T-helper 1 cell treated with Interleukin-12 subunit alpha and Interleukin-12 subunit beta and Interleukin-4 antibody, amounts not matched to agents 30 ng/mL and 1 ng/mL, for 36 hours (primary cell): ENCODE measurements around the gene GAA. TPM values are rescaled to one million over a fixed set of nuclear protein-coding genes. Genes with fewer than 3 reads are reported as not detected.

Source experiments
- intact Hi-C: fragments of 100-400 bp; cut with micrococcal nuclease; formaldehyde crosslinking; loops from one replicate; pipeline ENCODE4 v1.15.1; 2024
- total RNA-seq: library from RNA; stranded (reverse); gene quantifications from 2 replicates; pipeline ENCODE4 v1.2.3, GENCODE V29; 2022

The GAA gene
- total RNA-seq, 1 donor from 2014 or later, result 14.3 TPM

DNA sequence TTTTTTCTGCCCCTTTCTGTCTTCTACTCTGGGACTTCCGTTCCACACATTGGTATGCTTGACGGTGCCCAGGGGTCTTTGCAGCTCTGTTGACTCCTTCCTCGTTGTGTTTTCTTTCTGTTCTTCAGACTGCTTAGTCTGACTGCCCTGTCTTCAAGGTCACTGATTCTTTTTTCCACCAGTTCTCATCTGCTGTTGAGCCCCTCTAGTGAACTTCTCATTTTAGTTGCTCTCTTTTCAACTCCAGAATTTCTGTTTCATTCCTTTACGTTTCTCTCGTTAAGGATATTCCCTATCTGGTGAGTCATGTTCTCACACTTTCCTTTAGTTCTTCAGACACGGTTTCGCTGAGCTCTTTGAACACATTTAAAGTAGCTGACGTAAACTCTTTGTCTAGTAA is 13.8 kb downstream of the GAA start:
- intact Hi-C loops, result no loop called here

DNA sequence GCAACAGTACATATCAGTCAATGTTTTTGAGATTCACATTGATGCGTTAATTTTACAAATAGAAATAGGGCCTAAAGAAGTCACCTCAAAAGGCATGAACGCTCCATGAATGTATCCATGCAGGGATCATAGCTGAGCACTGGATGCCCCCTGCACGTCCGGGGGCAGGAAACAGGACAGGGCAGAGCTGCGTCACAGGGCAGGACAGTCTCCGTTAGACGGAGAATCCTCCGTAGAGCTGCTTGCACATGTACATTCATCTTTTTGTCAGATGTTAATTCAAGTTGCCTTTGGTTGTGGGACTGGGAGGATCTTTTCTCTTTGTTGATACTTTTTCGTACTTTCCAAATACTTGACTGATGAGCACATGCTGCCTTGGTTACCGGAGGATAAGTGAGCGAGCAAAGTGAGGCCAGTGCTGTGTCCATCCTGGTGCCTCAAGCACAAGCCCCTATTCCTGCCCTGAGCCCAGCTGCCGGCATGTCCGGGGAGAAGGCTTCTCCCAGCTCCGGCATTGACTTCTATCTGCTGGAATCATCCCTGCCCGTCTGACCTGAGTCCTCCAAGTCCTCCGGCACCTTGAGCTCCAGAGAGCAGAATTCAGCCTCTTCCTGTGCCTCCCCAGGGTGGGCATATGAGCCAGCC is 15.0 kb downstream of the GAA start:
- intact Hi-C loops, result no loop called here

DNA sequence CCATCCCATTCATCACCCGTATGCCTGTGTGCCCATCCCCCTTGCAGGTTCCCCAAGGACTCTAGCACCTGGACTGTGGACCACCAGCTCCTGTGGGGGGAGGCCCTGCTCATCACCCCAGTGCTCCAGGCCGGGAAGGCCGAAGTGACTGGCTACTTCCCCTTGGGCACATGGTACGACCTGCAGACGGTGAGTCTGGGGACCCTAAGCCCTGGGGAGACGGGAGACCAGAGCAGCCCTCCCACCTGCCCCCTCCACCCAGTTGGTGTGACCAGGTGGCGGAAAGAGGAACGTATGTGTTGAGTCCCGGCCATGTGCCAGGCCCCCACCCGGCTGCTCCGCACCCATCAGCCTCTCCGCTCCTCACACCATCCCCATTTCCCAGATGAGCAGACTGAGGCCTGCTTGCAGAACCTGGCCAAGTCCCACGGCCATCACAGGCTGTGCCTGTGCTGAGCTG is 15.6 kb downstream of the GAA start:
- intact Hi-C loops, result no loop called here

DNA sequence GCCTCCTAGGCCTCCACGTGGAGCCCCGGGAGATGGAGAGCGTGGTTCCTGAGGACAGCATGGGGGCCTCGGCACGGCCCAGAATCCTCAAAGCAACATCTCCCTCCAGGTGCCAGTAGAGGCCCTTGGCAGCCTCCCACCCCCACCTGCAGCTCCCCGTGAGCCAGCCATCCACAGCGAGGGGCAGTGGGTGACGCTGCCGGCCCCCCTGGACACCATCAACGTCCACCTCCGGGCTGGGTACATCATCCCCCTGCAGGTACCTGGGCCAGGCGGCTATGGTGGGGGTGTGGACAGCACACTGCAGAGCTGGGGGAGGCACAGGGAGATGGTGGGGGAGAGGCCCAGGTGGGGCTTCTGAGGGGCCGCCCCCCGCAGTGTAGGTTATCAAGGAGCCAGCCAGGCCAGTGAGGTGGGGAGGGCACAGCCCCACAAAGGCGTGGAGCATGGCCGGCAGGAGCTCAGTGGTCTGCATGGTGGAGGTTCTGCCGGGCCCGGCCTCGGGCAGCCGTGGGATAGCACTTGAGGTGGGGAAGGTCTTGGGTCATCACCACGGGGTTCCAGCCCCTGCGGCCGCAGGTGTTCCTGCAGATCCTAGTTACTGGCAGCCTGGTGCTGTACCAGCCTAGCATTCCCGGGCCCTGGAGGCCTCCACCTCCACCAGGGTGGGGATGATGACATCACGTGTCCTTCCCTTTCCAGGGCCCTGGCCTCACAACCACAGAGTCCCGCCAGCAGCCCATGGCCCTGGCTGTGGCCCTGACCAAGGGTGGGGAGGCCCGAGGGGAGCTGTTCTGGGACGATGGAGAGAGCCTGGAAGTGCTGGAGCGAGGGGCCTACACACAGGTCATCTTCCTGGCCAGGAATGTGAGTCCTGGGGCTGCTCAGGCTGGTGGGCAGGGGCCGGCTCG is 16.4 kb downstream of the GAA start:
- intact Hi-C loops, result no loop called here

DNA sequence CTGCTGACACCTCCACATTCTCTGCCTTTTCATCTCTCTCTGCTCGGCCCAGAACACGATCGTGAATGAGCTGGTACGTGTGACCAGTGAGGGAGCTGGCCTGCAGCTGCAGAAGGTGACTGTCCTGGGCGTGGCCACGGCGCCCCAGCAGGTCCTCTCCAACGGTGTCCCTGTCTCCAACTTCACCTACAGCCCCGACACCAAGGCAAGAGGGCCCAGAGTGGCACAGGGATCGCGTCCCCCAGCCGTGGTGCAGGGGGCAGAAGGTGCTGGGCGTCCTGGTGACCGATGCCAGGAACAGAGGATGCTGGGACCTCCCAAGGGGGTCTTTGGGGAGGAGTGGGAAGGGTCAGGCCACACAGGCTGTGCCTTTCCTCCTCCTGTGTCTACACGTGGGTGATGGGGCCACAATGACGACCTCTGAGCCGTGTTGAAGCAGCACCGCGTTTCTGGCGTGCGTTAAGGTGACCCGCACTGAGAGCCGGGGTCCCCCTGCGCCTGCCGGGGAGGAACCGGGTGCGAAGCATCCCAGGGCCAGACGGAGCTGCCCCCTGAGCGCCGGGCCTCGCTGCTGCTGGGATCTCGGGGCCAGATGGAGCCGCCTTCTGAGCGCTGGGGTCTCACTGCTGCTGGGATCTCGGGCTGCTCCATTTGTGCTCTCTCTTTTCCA is 17.4 kb downstream of the GAA start:
- intact Hi-C loops, result no loop called here

DNA sequence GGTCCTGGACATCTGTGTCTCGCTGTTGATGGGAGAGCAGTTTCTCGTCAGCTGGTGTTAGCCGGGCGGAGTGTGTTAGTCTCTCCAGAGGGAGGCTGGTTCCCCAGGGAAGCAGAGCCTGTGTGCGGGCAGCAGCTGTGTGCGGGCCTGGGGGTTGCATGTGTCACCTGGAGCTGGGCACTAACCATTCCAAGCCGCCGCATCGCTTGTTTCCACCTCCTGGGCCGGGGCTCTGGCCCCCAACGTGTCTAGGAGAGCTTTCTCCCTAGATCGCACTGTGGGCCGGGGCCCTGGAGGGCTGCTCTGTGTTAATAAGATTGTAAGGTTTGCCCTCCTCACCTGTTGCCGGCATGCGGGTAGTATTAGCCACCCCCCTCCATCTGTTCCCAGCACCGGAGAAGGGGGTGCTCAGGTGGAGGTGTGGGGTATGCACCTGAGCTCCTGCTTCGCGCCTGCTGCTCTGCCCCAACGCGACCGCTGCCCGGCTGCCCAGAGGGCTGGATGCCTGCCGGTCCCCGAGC is 17.9 kb downstream of the GAA start:
- intact Hi-C loops, result no loop called here

DNA sequence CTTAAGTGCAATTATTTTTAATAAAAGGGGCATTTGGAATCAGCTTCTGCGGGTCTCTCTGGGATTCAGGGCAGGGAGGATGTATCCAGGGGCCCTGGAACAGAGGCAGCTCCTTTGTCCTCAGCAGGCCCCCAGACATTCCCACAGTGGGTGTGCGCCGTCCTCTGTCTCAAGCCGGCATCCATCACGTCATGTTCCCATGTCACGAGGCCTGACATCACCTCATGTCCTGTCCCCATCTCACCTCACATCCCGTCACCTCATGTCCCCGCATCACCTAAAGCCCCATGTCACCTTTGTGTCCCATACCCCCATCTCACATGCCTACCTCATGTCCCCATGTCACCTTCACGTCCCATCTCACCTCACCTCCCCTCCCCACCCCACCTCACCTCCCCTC is 18.5 kb downstream of the GAA start:
- intact Hi-C loops, result no loop called here

DNA sequence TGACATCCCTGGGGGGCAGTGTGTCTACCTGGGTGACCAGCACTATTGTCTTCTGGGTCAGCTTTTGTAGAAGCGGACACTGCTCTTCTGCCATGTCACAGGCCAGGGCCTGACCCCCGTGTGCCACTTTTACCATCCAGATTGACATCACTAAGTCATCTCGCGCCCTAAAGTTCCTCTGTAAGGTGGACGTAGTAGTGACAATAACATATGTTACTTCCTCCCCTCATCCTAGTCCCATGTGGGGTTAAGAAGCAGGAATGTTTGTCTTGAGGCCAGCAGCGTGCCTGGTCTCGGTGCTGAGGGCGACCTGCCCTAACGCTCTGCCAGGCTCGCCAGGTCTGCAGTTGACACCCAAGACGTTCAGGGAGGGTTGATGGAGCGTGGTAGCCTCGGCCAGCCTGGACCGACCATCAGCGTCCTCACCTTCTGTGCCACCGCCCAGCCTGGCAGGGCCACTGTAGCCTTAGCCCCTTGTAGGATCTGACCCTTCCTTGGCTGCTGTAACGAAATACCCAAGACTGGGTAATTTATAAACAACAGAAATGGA is 20.7 kb downstream of the GAA start:
- intact Hi-C loops, result no loop called here

DNA sequence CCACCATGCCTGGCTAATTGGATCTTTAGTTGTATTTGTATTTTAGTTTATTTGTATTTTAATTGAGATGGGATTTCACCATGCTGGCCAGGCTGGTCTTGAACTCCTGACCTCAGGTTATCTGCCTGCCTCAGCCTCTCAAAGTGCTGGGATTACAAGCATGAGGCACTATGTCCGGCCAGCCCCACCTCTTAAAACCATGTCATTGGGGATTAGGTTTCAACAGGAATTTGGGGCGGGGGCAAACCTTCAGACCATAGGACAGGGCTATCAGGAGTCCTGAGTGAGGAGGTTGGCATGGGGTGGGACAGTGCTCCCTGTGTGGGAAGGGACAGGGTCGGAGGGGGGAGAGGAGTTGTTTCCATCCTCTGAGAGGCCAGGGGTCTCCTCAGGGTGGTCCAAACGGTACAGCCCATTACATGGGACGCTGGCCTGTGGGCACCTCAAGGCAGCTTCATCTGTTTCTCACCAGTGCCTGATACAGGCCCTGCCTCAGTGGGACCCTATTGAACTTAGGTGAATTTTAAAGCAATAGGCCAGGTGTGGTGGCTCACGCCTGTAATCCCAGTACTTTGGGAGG is 21.6 kb downstream of the GAA start:
- intact Hi-C loops, result no loop called here

DNA sequence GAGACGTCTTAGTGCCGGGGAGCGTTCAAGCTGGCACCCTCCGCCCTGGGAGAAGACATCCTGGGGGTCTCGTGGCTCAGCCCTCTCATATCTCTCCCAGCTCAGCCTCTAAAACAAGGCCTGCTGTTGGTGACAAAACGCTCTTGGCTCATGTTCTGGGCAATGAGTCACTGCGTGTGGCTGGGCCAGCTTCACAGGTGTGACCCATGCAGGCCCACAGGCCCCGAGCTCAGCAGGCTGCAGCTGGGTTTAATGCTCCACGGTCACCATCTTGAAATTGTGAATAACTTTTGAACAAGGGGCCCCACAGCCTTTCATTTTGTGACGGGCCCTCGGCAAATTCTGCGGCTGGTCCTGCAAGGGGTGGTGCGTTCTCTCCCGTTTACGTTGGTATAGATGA is 22.4 kb downstream of the GAA start:
- intact Hi-C loops, result no loop called here

DNA sequence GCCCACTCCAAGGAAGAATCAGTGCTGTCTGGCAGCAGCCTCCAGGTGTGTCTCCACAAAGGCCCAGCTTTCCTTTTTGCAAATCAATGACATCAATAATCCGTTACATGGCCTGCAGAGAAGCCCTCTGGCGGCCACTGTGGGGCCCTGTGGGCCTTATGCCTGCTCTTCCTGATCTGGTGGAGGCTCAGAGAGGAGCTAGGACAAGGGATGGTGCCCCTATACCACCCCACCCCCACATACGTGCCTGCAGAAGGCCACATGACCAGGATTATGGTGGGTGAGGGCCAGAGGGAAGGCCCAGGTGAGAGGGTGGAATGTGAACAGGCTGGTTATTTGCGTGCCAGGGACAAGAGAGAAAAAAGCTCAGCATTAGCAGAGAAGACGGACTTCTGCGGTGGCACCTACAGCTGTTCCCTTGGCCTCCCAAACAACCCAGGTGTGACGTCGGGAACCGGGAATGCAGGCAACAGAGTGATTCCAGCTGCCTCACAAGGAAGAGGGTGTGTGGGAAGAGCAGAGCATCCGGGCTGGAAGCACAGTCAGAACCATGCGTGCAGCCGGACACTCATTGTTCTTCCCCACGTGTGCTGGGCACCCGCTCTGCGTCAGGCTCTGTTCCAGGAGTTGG is 23.1 kb downstream of the GAA start:
- intact Hi-C loops, result no loop called here

DNA sequence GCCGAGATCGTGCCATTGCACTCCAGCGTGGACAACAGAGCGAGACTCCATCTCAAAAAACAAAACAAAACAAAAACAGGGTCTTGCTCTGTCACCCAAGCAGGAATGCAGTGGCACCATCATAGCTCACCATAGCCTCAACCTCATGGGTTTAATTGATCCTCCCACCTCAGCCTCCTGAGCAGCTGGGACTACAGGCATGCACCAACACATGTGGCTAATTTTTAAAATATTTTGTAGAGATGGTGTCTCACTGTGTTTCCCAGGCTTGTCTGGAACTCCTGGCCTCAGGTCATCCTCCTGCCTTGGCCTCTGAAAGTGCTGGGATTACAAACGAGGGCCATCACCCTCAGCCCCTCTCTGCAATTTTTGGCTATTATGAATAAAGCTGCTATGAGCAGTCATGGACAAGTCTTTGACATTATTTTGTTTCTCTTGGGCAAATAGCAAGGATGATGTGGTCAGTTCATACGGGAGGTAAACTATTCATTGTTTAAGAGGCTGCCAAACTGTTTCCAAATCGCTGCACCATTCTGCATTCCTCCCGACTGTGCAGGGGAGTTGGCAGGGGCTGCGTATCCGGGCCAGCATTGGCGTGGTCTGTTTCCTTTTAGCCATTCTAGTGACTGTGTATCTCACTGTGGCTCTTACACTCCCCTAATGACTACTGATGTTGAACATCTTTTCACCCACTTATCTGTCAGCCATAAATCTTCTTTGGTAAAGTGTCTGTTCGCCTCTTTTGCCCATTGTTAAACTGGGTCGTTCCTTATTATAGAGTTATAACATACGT is 24.5 kb downstream of the GAA start:
- intact Hi-C loops, result no loop called here

DNA sequence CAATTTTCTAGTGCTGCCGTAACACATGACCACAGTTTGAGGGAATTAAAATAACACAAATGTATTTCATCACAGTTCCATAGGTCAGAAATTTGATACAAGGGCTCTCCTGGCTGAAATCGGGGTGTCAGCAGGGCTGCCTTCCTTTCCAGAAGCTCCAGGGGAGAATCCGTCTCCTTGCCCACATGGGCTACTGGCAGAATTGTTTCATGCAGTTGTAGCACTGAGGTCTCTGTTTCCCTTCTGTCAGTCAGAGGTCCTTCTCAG is 25.0 kb downstream of the GAA start:
- intact Hi-C loops, result no loop called here

DNA sequence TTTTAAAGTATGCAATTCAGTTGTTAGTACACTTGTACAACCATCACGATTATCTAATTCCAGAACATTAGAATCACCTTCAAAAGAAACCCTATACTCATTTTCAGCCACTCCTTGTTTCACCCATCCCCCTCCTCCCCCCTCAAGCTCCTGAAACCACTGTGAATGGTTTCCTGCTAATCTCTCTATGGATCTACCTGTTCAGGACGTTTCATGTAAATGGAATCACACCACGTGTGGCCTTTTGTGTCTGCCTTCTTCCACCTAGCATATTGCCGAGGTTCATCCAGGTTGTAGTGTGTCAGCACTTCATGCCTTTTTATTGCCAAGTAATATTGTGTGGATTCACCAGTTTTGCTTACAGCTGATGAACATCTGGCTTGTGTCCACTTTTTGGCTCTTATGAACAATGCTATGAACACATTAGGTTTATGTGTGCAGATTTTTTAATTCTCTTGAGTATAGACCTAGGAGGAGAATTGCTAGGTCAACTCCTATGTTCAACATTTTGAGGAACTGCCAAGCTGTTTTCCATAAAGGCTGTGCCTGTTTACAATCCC is 27.7 kb downstream of the GAA start:
- intact Hi-C loops, result no loop called here

DNA sequence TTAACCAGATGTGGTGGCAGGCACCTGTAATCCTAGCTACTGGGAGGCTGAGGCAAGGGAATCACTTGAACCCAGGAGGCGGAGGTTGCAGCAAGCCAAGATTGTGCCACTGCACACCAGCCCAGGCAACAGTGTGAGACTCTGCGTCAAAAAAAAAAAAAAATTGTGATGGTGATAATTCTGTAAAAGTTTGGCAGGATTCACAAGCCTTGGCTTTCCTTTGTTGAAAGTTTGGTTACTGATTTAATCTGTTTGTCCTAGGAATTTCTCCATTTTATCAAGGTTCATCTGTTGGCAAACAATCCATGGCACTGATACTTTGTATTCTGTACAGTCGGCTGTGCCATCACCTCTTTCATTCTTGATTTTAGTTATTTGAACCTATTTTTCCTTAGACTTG is 29.6 kb downstream of the GAA start:
- intact Hi-C loops, result no loop called here

DNA sequence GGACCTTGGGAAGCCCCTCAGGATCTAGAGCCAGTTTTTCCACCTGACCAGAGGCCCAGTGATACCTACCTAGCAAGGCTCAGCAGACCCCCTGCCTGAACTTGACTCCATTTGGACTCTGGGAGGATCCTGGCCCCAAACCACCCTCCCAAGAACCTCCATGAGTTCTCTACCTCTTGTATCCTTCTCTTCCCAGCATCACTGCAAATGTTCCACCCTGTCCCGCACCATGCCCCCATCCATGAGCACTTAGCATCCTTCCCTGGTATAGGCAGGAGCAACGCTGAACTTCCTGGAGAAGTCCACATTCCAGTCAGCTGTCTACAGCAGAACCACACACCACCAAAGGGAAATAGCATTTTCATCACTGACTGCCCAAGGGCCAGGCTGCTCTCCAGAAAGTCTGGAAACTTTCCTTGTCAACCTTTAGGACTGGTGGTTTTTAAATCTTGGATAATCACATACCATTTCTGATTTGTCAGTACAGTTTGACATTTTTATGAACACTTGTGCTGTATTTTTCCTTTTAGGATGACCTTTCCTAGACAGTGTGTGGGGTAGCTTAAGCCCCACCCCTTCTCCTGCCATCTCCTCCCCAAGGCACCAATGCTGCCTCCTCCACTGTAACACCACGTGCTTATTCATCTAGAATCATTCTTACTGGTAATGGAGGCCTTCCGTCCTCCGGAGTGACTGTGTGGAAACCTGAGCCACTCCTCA is 31.7 kb downstream of the GAA start:
- intact Hi-C loops, result no loop called here

DNA sequence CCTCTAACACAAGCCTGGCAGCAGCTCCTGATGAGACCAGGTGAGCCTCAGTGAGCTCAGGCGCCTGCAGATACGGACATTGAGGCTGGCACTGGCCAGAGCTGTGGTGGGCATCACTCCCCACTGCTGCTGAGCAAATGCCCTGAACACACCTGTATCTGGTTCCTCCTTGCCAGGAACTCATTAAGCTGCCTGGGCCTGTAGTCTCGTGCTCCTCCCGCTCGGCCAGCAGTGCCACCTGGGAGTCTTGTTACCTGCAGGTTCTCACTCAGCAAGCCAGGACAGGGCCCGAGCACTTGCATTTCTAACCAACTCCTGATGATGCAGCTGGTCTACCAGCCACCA is 32.2 kb downstream of the GAA start:
- intact Hi-C loops, result no loop called here

DNA sequence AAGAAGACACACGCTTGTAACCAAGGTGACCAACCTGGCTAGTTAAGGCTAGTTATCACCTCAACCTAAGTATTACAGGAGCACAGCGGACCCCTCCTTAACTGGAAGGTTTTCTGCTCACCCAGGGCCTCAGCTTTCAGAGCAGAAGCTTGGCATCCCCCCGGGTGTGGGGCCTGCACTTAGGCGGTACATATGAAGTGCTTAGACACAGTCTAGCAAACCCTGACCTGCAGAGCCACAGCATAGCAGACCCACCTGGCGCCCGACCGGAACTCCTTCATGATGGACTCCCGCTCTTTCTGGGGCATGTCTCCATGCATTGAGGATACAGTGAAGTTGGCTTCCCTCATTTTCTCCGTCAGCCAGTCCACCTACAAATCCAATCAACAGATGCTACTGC is 35.8 kb downstream of the GAA start:
- intact Hi-C loops, result no loop called here

DNA sequence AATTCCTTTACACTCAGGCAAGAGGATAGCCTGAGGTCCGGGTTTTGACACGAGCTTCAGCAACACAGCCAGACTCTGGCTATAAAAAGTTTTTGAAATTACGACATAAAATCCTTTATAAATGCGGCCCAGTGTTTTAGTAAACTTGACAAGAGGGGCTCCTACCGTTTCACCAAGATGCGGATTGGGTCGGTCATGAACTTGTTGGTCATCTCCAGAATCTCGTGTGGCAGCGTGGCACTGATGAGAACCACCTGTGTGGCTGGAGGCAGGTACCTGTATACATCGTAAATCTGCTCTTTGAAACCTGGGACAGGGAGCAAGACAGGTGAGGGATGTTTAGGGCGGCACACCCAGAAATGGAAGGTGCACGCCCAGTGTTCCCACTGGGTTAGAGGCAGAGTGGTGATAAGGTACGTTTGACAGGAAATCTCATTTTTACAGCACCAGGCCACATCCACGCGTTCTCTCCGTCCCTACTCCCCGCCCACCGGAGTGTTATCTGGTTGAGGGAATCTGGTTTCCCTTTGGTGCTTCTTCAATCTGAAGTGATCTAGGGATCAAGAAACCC is 37.6 kb downstream of the GAA start:
- intact Hi-C loops, result no loop called here
